GM21360 (cell line): ENCODE measurements around the gene PLEK2.
"Not testable (repeated sequence)": the region's sequence is repeated elsewhere in the genome, so short reads cannot be mapped to it uniquely, and the experiment has no call there.

ENCODE experiments used
- ATAC-seq: cut with Tn5 transposase; IDR thresholded peaks from one replicate; pipeline ENCODE4 v1.9.1; 2021; ENCODE audit warnings: mild to moderate bottlenecking, moderate library complexity; ENCODE audit not compliant: unreplicated experiment

Gene PLEK2

GRCh38 chr14:67411820-67412421, at the start of gene PLEK2:
TSS of gene PLEK2 (minus strand) at chr14:67412165. CDS start at chr14:67412059, 106 bp downstream.
- no peak for ATAC-seq

GRCh38 chr14:67461341-67461985, 49.5 kb upstream of the PLEK2 start:
- no peak for ATAC-seq

GRCh38 chr14:67459336-67459735, 47.4 kb upstream of the PLEK2 start:
- no peak for ATAC-seq

- ATAC-seq: no peak
Measured at GRCh38 chr14:67457782-67458181, 45.8 kb upstream of the PLEK2 start.

- ATAC-seq: no peak
Measured at GRCh38 chr14:67456732-67457131, 44.8 kb upstream of the PLEK2 start.

GRCh38 chr14:67453575-67454300, 41.8 kb upstream of the PLEK2 start:
- no peak for ATAC-seq

GRCh38 chr14:67451667-67452066, 39.7 kb upstream of the PLEK2 start:
- not testable (repeated sequence) for ATAC-seq

GRCh38 chr14:67449096-67449495, 37.1 kb upstream of the PLEK2 start:
- no peak for ATAC-seq

GRCh38 chr14:67447033-67447381, 35.0 kb upstream of the PLEK2 start:
- ATAC-seq: no peak

- ATAC-seq: no peak
Measured at GRCh38 chr14:67446371-67447032, 34.5 kb upstream of the PLEK2 start.

- ATAC-seq: no peak
Measured at GRCh38 chr14:67444395-67444794, 32.4 kb upstream of the PLEK2 start.

GRCh38 chr14:67442139-67442906, 30.4 kb upstream of the PLEK2 start:
- ATAC-seq: no peak

- no peak for ATAC-seq
Measured at GRCh38 chr14:67441672-67442071, 29.7 kb upstream of the PLEK2 start.

GRCh38 chr14:67441256-67441655, 29.3 kb upstream of the PLEK2 start:
- no peak for ATAC-seq

- no peak for ATAC-seq
Measured at GRCh38 chr14:67440513-67440912, 28.5 kb upstream of the PLEK2 start.

GRCh38 chr14:67438969-67439368, 27.0 kb upstream of the PLEK2 start:
- ATAC-seq: no peak

GRCh38 chr14:67436006-67436866, 24.3 kb upstream of the PLEK2 start:
- no peak for ATAC-seq

GRCh38 chr14:67435603-67436002, 23.6 kb upstream of the PLEK2 start:
- no peak for ATAC-seq

GRCh38 chr14:67432050-67432564, 20.1 kb upstream of the PLEK2 start:
- ATAC-seq: no peak
